Vagina (tissue), 2 donors: ENCODE data around the gene ING2. TPM values are rescaled to one million over a fixed set of nuclear protein-coding genes. Genes with fewer than 3 reads are reported as not detected.

Experiments used
- DNase-seq, 2 donors: peaks; one replicate each; pipeline ENCODE4 v3.0.0-alpha.2; 2017; ENCODE audit errors: extremely low spot score in 2 of 2
- H3K27ac ChIP-seq: fragments of 200-600 bp; sonication (generic); one replicate; pipeline ENCODE4 v1.5.1; 2019
- H3K27me3 ChIP-seq: fragments of 200-600 bp; sonication (generic); one replicate; pipeline ENCODE4 v1.5.1; 2019
- H3K36me3 ChIP-seq, 2 donors: fragments of 200-600 bp; sonication (generic); one replicate each; pipeline ENCODE4 v1.5.1; 2017 to 2019
- H3K4me1 ChIP-seq: fragments of 200-600 bp; sonication (generic); one replicate; pipeline ENCODE4 v1.5.1; 2019
- H3K4me3 ChIP-seq, 2 donors: fragments of 200-600 bp; sonication (generic); 1 replicate in 1 of 2; 2 replicates in 1 of 2; pipeline ENCODE4 v1.5.1; 2016 to 2019
- H3K9me3 ChIP-seq: fragments of 200-600 bp; sonication (generic); one replicate; pipeline ENCODE4 v1.5.1; 2019
- CTCF ChIP-seq, 3 experiments: fragments of 450-650 bp in 2 of 3; fragments of 200-600 bp in 1 of 3; sonication (generic) in 1 of 3; IDR thresholded peaks; one replicate each; pipeline ENCODE4 v1.5.1; 2017 to 2019; ENCODE audit warnings: antibody characterized with exemption in 3 of 3, mild to moderate bottlenecking in 2 of 3, moderate library complexity in 2 of 3
- POLR2A ChIP-seq, 2 donors: fragments of 450-650 bp; IDR thresholded peaks; one replicate each; pipeline ENCODE4 v1.6.1; 2017; ENCODE audit warnings: antibody characterized with exemption in 2 of 2, mild to moderate bottlenecking in 2 of 2, moderate library complexity in 2 of 2
- POLR2AphosphoS5 ChIP-seq, 2 donors: sonication (generic); formaldehyde crosslinking; IDR thresholded peaks; one replicate each; pipeline ENCODE4 v1.9.0; 2017; ENCODE audit warnings: antibody characterized with exemption in 2 of 2, mild to moderate bottlenecking in 2 of 2, low read depth in 1 of 2; ENCODE audit not compliant: insufficient read depth in 1 of 2
- intact Hi-C: fragments of 100-400 bp; cut with DNase I; formaldehyde crosslinking; loops from one replicate; pipeline ENCODE4 v1.15.1; 2023
- total RNA-seq: library from RNA; depleted of rRNA; stranded (reverse); fragments of >200 nt; gene quantifications from one replicate; pipeline ENCODE4 v1.2.3, GENCODE V29; 2016

The ING2 gene
- total RNA-seq, 1 donor from 2014 or later: 8.1 TPM

- Histone ChIP-seq H3K27ac (no peak overlapping the region), H3K4me3 (no peak overlapping the region)
- DNase-seq: no peak
Measured at GRCh38 chr4:183540410-183541009, 35.7 kb downstream of the ING2 start.

GRCh38 chr4:183541010-183541751 is 36.3 kb downstream of the ING2 start:
- Histone ChIP-seq H3K27me3 (no peaks in the 10 kb centered on the region), H3K4me3 (no peak overlapping the region), H3K36me3 (no peaks in the 10 kb centered on the region), H3K27ac (no peak overlapping the region), H3K9me3 (no peaks in the 10 kb centered on the region), H3K4me1 (no peaks in the 10 kb centered on the region)
- intact Hi-C loops: no loop called here
- no peak for DNase-seq
- TF ChIP-seq POLR2AphosphoS5 (IDR thresholded peaks at IDR 0.05; ENCODE audit: insufficient read depth in 1 of 2, low read depth in 1 of 2): no peak
- no peak for TF ChIP-seq POLR2A (IDR thresholded peaks at IDR 0.05)
- no peak for TF ChIP-seq CTCF (IDR thresholded peaks at IDR 0.05)

More at GRCh38 chr4:183540410-183541009, 35.7 kb downstream of the ING2 start:
- H3K4me1 ChIP-seq: no peaks in the 10 kb centered on the region
- H3K36me3 ChIP-seq: no peaks in the 10 kb centered on the region
- no peaks in the 10 kb centered on the region for H3K27me3 ChIP-seq
- TF ChIP-seq POLR2A (IDR thresholded peaks at IDR 0.05) (no peak), CTCF (IDR thresholded peaks at IDR 0.05) (no peak), POLR2AphosphoS5 (IDR thresholded peaks at IDR 0.05; ENCODE audit: insufficient read depth in 1 of 2, low read depth in 1 of 2) (no peak)
- intact Hi-C loops: no loop called here
- no peaks in the 10 kb centered on the region for H3K9me3 ChIP-seq

- intact Hi-C loops: no loop called here
- Histone ChIP-seq H3K27ac (no peak overlapping the region), H3K9me3 (no peaks in the 10 kb centered on the region), H3K4me1 (no peaks in the 10 kb centered on the region), H3K27me3 (no peaks in the 10 kb centered on the region), H3K36me3 (no peaks in the 10 kb centered on the region), H3K4me3 (no peak overlapping the region)
- TF ChIP-seq POLR2A (IDR thresholded peaks at IDR 0.05) (no peak), CTCF (IDR thresholded peaks at IDR 0.05) (no peak), POLR2AphosphoS5 (IDR thresholded peaks at IDR 0.05; ENCODE audit: insufficient read depth in 1 of 2, low read depth in 1 of 2) (no peak)
- DNase-seq: no peak
Measured at GRCh38 chr4:183541752-183542040, 36.8 kb downstream of the ING2 start.

GRCh38 chr4:183543435-183543834 is 38.6 kb downstream of the ING2 start:
- Histone ChIP-seq H3K4me3 (no peak overlapping the region), H3K4me1 (no peaks in the 10 kb centered on the region), H3K27ac (no peak overlapping the region), H3K9me3 (no peaks in the 10 kb centered on the region), H3K27me3 (no peaks in the 10 kb centered on the region), H3K36me3 (no peaks in the 10 kb centered on the region)
- intact Hi-C loops: no loop called here
- TF ChIP-seq POLR2A (IDR thresholded peaks at IDR 0.05) (no peak), CTCF (IDR thresholded peaks at IDR 0.05) (no peak), POLR2AphosphoS5 (IDR thresholded peaks at IDR 0.05; ENCODE audit: insufficient read depth in 1 of 2, low read depth in 1 of 2) (no peak)
- no peak for DNase-seq

- Histone ChIP-seq H3K36me3 (no peaks in the 10 kb centered on the region), H3K4me3 (no peak overlapping the region), H3K9me3 (no peaks in the 10 kb centered on the region), H3K4me1 (no peaks in the 10 kb centered on the region), H3K27me3 (no peaks in the 10 kb centered on the region), H3K27ac (no peak overlapping the region)
- TF ChIP-seq POLR2AphosphoS5 (IDR thresholded peaks at IDR 0.05; ENCODE audit: insufficient read depth in 1 of 2, low read depth in 1 of 2) (no peak), POLR2A (IDR thresholded peaks at IDR 0.05) (no peak), CTCF (IDR thresholded peaks at IDR 0.05) (no peak)
- DNase-seq: no peak
- intact Hi-C loops: no loop called here
Measured at GRCh38 chr4:183544109-183544508, 39.3 kb downstream of the ING2 start.
